GM12801 (cell line): ENCODE results near the gene TRPC4AP.

ENCODE experiments used
- TF ChIP-seq, protein P1 (sequence below): IDR thresholded peaks from one replicate; pipeline ENCODE4 v1.5.1; 2011; ENCODE audit warnings: control low read depth; ENCODE audit not compliant: insufficient read length; ENCODE audit errors: extremely low read depth

The TRPC4AP gene

DNA sequence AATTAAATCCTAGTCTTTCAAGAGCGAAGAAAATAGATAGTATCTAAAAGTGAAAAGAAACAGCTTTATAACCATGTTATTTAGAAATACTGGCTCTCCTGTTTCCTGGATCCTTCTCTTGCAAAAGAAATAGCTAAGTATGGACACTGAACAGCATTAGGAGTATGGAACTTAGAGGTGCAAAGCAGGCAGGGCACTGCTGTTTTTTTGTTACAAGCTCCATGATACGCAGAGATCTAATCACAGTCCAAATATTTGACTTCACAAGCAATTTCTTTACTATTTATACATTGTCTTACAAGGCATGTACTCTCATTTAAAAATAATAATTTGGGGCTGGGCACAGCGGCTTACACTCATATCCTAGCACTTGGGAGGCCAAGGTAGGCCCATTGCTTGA, 7.6 kb downstream of the TRPC4AP start:
- TF ChIP-seq, protein P1, sequence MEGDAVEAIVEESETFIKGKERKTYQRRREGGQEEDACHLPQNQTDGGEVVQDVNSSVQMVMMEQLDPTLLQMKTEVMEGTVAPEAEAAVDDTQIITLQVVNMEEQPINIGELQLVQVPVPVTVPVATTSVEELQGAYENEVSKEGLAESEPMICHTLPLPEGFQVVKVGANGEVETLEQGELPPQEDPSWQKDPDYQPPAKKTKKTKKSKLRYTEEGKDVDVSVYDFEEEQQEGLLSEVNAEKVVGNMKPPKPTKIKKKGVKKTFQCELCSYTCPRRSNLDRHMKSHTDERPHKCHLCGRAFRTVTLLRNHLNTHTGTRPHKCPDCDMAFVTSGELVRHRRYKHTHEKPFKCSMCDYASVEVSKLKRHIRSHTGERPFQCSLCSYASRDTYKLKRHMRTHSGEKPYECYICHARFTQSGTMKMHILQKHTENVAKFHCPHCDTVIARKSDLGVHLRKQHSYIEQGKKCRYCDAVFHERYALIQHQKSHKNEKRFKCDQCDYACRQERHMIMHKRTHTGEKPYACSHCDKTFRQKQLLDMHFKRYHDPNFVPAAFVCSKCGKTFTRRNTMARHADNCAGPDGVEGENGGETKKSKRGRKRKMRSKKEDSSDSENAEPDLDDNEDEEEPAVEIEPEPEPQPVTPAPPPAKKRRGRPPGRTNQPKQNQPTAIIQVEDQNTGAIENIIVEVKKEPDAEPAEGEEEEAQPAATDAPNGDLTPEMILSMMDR = no peak

GRCh38 chr20:35079472-35080347, 12.9 kb downstream of the TRPC4AP start:
- TF ChIP-seq, protein P1 = no peak

DNA sequence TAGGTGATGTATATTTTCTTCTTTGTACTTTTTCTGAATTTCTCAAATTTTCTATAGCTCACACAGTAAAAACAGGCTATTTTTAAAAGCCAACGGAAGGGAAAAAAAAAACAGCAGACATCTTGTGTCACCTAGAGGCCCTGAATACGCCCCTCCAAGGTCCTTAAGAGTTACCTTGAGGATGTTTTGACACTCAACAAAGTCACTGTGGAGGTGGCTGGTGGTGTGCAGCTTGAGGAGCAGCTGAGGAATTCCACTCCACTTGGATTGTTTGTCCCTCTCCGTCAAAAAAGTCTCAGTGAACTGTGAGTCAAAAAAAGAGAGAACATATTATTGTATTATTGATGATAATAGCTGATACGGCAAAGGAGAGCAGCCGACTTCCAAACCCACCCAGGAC, 14.7 kb downstream of the TRPC4AP start:
- TF ChIP-seq, protein P1 = no peak

GRCh38 chr20:35077341-35077740, 15.3 kb downstream of the TRPC4AP start:
- TF ChIP-seq, protein P1 = no peak

DNA sequence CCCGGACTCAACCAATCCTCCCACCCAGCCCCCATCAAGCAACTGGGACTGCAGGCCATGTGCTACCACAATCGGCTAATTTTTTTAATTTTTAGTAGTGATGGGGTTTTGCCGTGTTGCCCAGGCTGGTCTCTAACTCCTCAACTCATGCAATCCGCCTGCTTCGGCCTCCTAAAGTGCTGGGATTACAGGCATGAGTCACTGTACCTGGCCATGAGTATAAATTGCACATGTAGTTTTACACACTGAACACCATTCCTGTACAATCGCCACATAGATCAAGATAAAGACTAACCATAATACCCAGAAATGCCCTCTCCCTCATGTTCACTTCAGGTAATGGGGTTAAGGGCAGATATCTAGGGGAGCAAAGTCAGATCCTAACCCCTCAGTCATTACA, 26.4 kb downstream of the TRPC4AP start:
- TF ChIP-seq, protein P1 = no peak

DNA sequence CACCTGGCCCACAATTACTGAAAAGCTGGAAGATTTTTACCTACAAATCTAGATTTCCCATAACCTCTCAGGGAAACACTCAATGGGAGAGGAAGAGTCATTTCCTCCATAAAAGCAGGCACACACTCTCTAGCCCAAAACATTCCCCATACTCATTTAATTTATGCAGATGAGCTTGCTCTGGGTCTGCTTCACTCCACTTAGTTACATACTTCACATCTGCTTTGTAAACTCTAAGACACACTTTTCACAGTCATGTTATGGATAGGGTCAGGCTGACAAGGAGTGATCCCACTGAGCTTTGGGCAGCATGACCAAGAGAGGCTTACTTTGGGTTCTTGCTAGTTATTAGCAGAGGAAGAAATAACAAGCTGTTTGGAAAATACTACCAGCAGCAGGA, 27.4 kb downstream of the TRPC4AP start:
- TF ChIP-seq, protein P1 = no peak

- TF ChIP-seq, protein P1 = no peak
These were observed 29.4 kb downstream of the TRPC4AP start for GRCh38 chr20:35063168-35063567.

DNA sequence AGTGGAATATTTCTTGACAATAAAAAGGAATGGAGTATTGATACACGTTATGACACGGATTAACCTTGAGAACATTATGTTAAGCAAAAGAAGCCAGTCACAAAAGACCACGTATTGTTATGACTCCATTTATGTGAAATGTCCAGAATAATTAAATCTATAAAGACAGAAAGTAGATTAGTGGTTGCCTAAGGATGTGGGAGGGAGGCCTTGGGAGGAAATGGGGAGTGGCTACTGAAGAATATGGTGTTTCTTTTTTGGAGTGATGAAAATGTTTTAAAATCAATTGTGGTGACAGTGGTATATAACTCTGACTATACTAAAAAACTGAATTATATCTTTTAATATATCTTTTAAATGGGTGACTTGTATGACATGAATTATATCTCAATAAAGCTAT, 30.1 kb downstream of the TRPC4AP start:
- TF ChIP-seq, protein P1 = no peak
